ENCODE results near the gene CA7. TPM values are rescaled to one million over a fixed set of nuclear protein-coding genes. Genes with fewer than 3 reads are reported as not detected.

CA7 gene
- total and polyA plus RNA-seq, 8 donors: not detected

- Histone ChIP-seq H3K4me1 (peaks cover 6 to 14% (median 7%) of the 10 kb centered on the region in 3 donors), H3K4me3 (peak overlapping the region; percentile 60 to 94 (median 89)), H3K27ac (peak overlapping the region in 3 of 4 donors; percentile 48 to 82 (median 51)), H3K36me3 (peaks cover 0 to 12% (median 11%) of the 10 kb centered on the region in 3 donors), H3K9me3 (no peaks in the 10 kb centered on the region), H3K27me3 (no peaks in the 10 kb centered on the region)
- intact Hi-C loops (cut with DNase I): no loop called here
- no peak for TF ChIP-seq CTCF (IDR thresholded peaks at IDR 0.05)
- DNase-seq: peak in 1 of 6 donors; percentile 25
- 0 to 3% methylated on average over 23 of the region's 23 CpGs for WGBS, 2 donors
- ATAC-seq: peak; percentile 16 to 41 (median 25)
- FAIRE-seq: no peak
Observed at GRCh38 chr16:66881014-66881417, 36.8 kb downstream of the CA7 start.

- no peaks in the 10 kb centered on the region for H3K9me3 ChIP-seq
- peaks cover 6 to 14% (median 7%) of the 10 kb centered on the region in 3 donors for H3K4me1 ChIP-seq
- ATAC-seq (no peak), FAIRE-seq (no peak), DNase-seq (no peak)
- peaks cover 0 to 12% (median 11%) of the 10 kb centered on the region in 3 donors for H3K36me3 ChIP-seq
- TF ChIP-seq CTCF (IDR thresholded peaks at IDR 0.05): no peak
- H3K27ac ChIP-seq: no peak overlapping the region
- H3K4me3 ChIP-seq: peak overlapping the region in 3 of 4 donors; percentile 60 to 92 (median 86)
- 39 to 50% methylated on average over 2 of the region's 2 CpGs for WGBS, 2 donors
- no peaks in the 10 kb centered on the region for H3K27me3 ChIP-seq
- intact Hi-C loops (cut with DNase I): no loop called here
Observed at GRCh38 chr16:66881560-66881959, 37.3 kb downstream of the CA7 start.

GRCh38 chr16:66881964-66882508 lies 37.8 kb downstream of the CA7 start:
- no peaks in the 10 kb centered on the region for H3K9me3 ChIP-seq
- H3K4me3 ChIP-seq: peak overlapping the region in 1 of 4 donors; percentile 60
- intact Hi-C loops (cut with DNase I): no loop called here
- TF ChIP-seq CTCF (IDR thresholded peaks at IDR 0.05): no peak
- no peaks in the 10 kb centered on the region for H3K27me3 ChIP-seq
- WGBS, 2 donors: 84 to 87% methylated on average over 8 of the region's 8 CpGs
- H3K4me1 ChIP-seq: peaks cover 6 to 14% (median 7%) of the 10 kb centered on the region in 3 donors
- no peak for DNase-seq
- H3K36me3 ChIP-seq: peaks cover 0 to 12% (median 11%) of the 10 kb centered on the region in 3 donors
- FAIRE-seq: no peak
- no peak for ATAC-seq
- no peak overlapping the region for H3K27ac ChIP-seq

- ATAC-seq (no peak), DNase-seq (no peak), FAIRE-seq (no peak)
- no peak overlapping the region for H3K4me3 ChIP-seq
- H3K27ac ChIP-seq: no peak overlapping the region
- H3K27me3 ChIP-seq: no peaks in the 10 kb centered on the region
- peaks cover 0 to 12% (median 11%) of the 10 kb centered on the region in 3 donors for H3K36me3 ChIP-seq
- WGBS, 2 donors: 97% methylated on average over 3 of the region's 3 CpGs
- TF ChIP-seq CTCF (IDR thresholded peaks at IDR 0.05): no peak
- H3K4me1 ChIP-seq: peaks cover 4 to 14% (median 7%) of the 10 kb centered on the region in 3 donors
- no peaks in the 10 kb centered on the region for H3K9me3 ChIP-seq
- intact Hi-C loops (cut with DNase I): no loop called here
Observed at GRCh38 chr16:66882702-66883101, 38.5 kb downstream of the CA7 start.

- WGBS, 2 donors: 85 to 89% methylated on average over 12 of the region's 12 CpGs
- Histone ChIP-seq H3K4me3 (no peak overlapping the region), H3K36me3 (peaks cover 0 to 12% (median 11%) of the 10 kb centered on the region in 3 donors), H3K27me3 (no peaks in the 10 kb centered on the region), H3K27ac (no peak overlapping the region), H3K4me1 (peaks cover 0 to 7% (median 5%) of the 10 kb centered on the region in 3 donors), H3K9me3 (no peaks in the 10 kb centered on the region)
- FAIRE-seq (no peak), DNase-seq (peak in 1 of 6 donors; percentile 67), ATAC-seq (no peak)
- intact Hi-C loops (cut with DNase I): no loop called here
- no peak for TF ChIP-seq CTCF (IDR thresholded peaks at IDR 0.05)
Observed at GRCh38 chr16:66885491-66885890, 41.3 kb downstream of the CA7 start.

Data from pancreas (tissue), 10 donors.